Measurements from ENCODE around the gene KSR1. TPM values are rescaled to one million over a fixed set of nuclear protein-coding genes. Genes with fewer than 3 reads are reported as not detected.
"Not testable (repeated sequence)": the region's sequence is repeated elsewhere in the genome, so short reads cannot be mapped to it uniquely, and the experiment has no call there.

Gene KSR1
- total RNA-seq, 1 donor from 2014 or later: 25.6 TPM

GRCh38 chr17:27621536-27621935 is 165.3 kb downstream of the KSR1 start:
- Histone ChIP-seq H3K4me1 (ENCODE audit: control insufficient read depth in 3 of 3, insufficient read depth in 3 of 3, low read length in 3 of 3) (peaks cover 29 to 33% (median 31%) of the 10 kb centered on the region in 3 donors), H3K4me3 (ENCODE audit: low read length in 3 of 3) (no peak overlapping the region), H3K36me3 (ENCODE audit: control insufficient read depth in 3 of 3, insufficient read depth in 3 of 3, low read length in 3 of 3) (peaks cover 64 to 71% (median 68%) of the 10 kb centered on the region in 3 donors), H3K27me3 (ENCODE audit: control insufficient read depth in 3 of 3, insufficient read depth in 3 of 3, low read length in 3 of 3) (no peaks in the 10 kb centered on the region), H3K9ac (ENCODE audit: low read depth in 1 of 3, low read length in 3 of 3) (no peak overlapping the region), H3K27ac (ENCODE audit: low read depth, low read length) (no peak overlapping the region), H3K9me3 (ENCODE audit: control insufficient read depth in 3 of 3, low read length in 3 of 3) (no peaks in the 10 kb centered on the region)

- Histone ChIP-seq H3K4me3 (ENCODE audit: low read length in 3 of 3) (no peak overlapping the region), H3K9ac (ENCODE audit: low read depth in 1 of 3, low read length in 3 of 3) (no peak overlapping the region), H3K9me3 (ENCODE audit: control insufficient read depth in 3 of 3, low read length in 3 of 3) (no peaks in the 10 kb centered on the region), H3K27me3 (ENCODE audit: control insufficient read depth in 3 of 3, insufficient read depth in 3 of 3, low read length in 3 of 3) (no peaks in the 10 kb centered on the region), H3K27ac (ENCODE audit: low read depth, low read length) (no peak overlapping the region), H3K4me1 (ENCODE audit: control insufficient read depth in 3 of 3, insufficient read depth in 3 of 3, low read length in 3 of 3) (peaks cover 29 to 33% (median 31%) of the 10 kb centered on the region in 3 donors), H3K36me3 (ENCODE audit: control insufficient read depth in 3 of 3, insufficient read depth in 3 of 3, low read length in 3 of 3) (peaks cover 60 to 66% (median 63%) of the 10 kb centered on the region in 3 donors)
Observed at GRCh38 chr17:27621942-27622559, 165.8 kb downstream of the KSR1 start.

- H3K36me3 ChIP-seq (ENCODE audit: control insufficient read depth in 3 of 3, insufficient read depth in 3 of 3, low read length in 3 of 3): peaks cover 51 to 57% (median 55%) of the 10 kb centered on the region in 3 donors
- no peaks in the 10 kb centered on the region for H3K9me3 ChIP-seq (ENCODE audit: control insufficient read depth in 3 of 3, low read length in 3 of 3)
- H3K27ac ChIP-seq (ENCODE audit: low read depth, low read length): no peak overlapping the region
- no peak overlapping the region for H3K4me3 ChIP-seq (ENCODE audit: low read length in 3 of 3)
- H3K9ac ChIP-seq (ENCODE audit: low read depth in 1 of 3, low read length in 3 of 3): peak overlapping the region in 1 of 3 donors; percentile 40
- peaks cover 29 to 33% (median 31%) of the 10 kb centered on the region in 3 donors for H3K4me1 ChIP-seq (ENCODE audit: control insufficient read depth in 3 of 3, insufficient read depth in 3 of 3, low read length in 3 of 3)
- no peaks in the 10 kb centered on the region for H3K27me3 ChIP-seq (ENCODE audit: control insufficient read depth in 3 of 3, insufficient read depth in 3 of 3, low read length in 3 of 3)
Observed at GRCh38 chr17:27622986-27623385, 166.7 kb downstream of the KSR1 start.

- H3K36me3 ChIP-seq (ENCODE audit: control insufficient read depth in 3 of 3, insufficient read depth in 3 of 3, low read length in 3 of 3): peaks cover 45 to 51% (median 49%) of the 10 kb centered on the region in 3 donors
- H3K27me3 ChIP-seq (ENCODE audit: control insufficient read depth in 3 of 3, insufficient read depth in 3 of 3, low read length in 3 of 3): no peaks in the 10 kb centered on the region
- H3K4me1 ChIP-seq (ENCODE audit: control insufficient read depth in 3 of 3, insufficient read depth in 3 of 3, low read length in 3 of 3): peaks cover 29 to 33% (median 31%) of the 10 kb centered on the region in 3 donors
- no peak overlapping the region for H3K4me3 ChIP-seq (ENCODE audit: low read length in 3 of 3)
- peak overlapping the region in 1 of 3 donors; percentile 25 for H3K9ac ChIP-seq (ENCODE audit: low read depth in 1 of 3, low read length in 3 of 3)
- H3K27ac ChIP-seq (ENCODE audit: low read depth, low read length): peak overlapping the region; percentile 12
- no peaks in the 10 kb centered on the region for H3K9me3 ChIP-seq (ENCODE audit: control insufficient read depth in 3 of 3, low read length in 3 of 3)
Observed at GRCh38 chr17:27623614-27624013, 167.4 kb downstream of the KSR1 start.

- no peak overlapping the region for H3K27ac ChIP-seq (ENCODE audit: low read depth, low read length)
Observed at GRCh38 chr17:27624539-27624938, 168.3 kb downstream of the KSR1 start.

GRCh38 chr17:27625856-27626255 is 169.6 kb downstream of the KSR1 start:
- H3K36me3 ChIP-seq (ENCODE audit: control insufficient read depth in 3 of 3, insufficient read depth in 3 of 3, low read length in 3 of 3): peaks cover 31 to 35% (median 33%) of the 10 kb centered on the region in 3 donors
- H3K9me3 ChIP-seq (ENCODE audit: control insufficient read depth in 3 of 3, low read length in 3 of 3): no peaks in the 10 kb centered on the region
- no peaks in the 10 kb centered on the region for H3K27me3 ChIP-seq (ENCODE audit: control insufficient read depth in 3 of 3, insufficient read depth in 3 of 3, low read length in 3 of 3)
- no peak overlapping the region for H3K9ac ChIP-seq (ENCODE audit: low read depth in 1 of 3, low read length in 3 of 3)
- peaks cover 29 to 34% (median 33%) of the 10 kb centered on the region in 3 donors for H3K4me1 ChIP-seq (ENCODE audit: control insufficient read depth in 3 of 3, insufficient read depth in 3 of 3, low read length in 3 of 3)
- H3K4me3 ChIP-seq (ENCODE audit: low read length in 3 of 3): no peak overlapping the region
- H3K27ac ChIP-seq (ENCODE audit: low read depth, low read length): no peak overlapping the region

More at GRCh38 chr17:27624539-27624938, 168.3 kb downstream of the KSR1 start:
- Histone ChIP-seq H3K4me3 (ENCODE audit: low read length in 3 of 3) (no peak overlapping the region), H3K27me3 (ENCODE audit: control insufficient read depth in 3 of 3, insufficient read depth in 3 of 3, low read length in 3 of 3) (no peaks in the 10 kb centered on the region), H3K9me3 (ENCODE audit: control insufficient read depth in 3 of 3, low read length in 3 of 3) (no peaks in the 10 kb centered on the region), H3K9ac (ENCODE audit: low read depth in 1 of 3, low read length in 3 of 3) (no peak overlapping the region), H3K4me1 (ENCODE audit: control insufficient read depth in 3 of 3, insufficient read depth in 3 of 3, low read length in 3 of 3) (peaks cover 29 to 33% (median 31%) of the 10 kb centered on the region in 3 donors), H3K36me3 (ENCODE audit: control insufficient read depth in 3 of 3, insufficient read depth in 3 of 3, low read length in 3 of 3) (peaks cover 41 to 46% (median 45%) of the 10 kb centered on the region in 3 donors)

- H3K27me3 ChIP-seq (ENCODE audit: control insufficient read depth in 3 of 3, insufficient read depth in 3 of 3, low read length in 3 of 3): no peaks in the 10 kb centered on the region
- no peaks in the 10 kb centered on the region for H3K9me3 ChIP-seq (ENCODE audit: control insufficient read depth in 3 of 3, low read length in 3 of 3)
- no peak overlapping the region for H3K27ac ChIP-seq (ENCODE audit: low read depth, low read length)
- H3K4me3 ChIP-seq (ENCODE audit: low read length in 3 of 3): no peak overlapping the region
- H3K9ac ChIP-seq (ENCODE audit: low read depth in 1 of 3, low read length in 3 of 3): no peak overlapping the region
- peaks cover 26 to 37% (median 36%) of the 10 kb centered on the region in 3 donors for H3K4me1 ChIP-seq (ENCODE audit: control insufficient read depth in 3 of 3, insufficient read depth in 3 of 3, low read length in 3 of 3)
- peaks cover 14 to 18% (median 17%) of the 10 kb centered on the region in 3 donors for H3K36me3 ChIP-seq (ENCODE audit: control insufficient read depth in 3 of 3, insufficient read depth in 3 of 3, low read length in 3 of 3)
Observed at GRCh38 chr17:27627514-27627913, 171.3 kb downstream of the KSR1 start.

- peaks cover 26 to 37% (median 36%) of the 10 kb centered on the region in 3 donors for H3K4me1 ChIP-seq (ENCODE audit: control insufficient read depth in 3 of 3, insufficient read depth in 3 of 3, low read length in 3 of 3)
- H3K9me3 ChIP-seq (ENCODE audit: control insufficient read depth in 3 of 3, low read length in 3 of 3): no peaks in the 10 kb centered on the region
- H3K27me3 ChIP-seq (ENCODE audit: control insufficient read depth in 3 of 3, insufficient read depth in 3 of 3, low read length in 3 of 3): no peaks in the 10 kb centered on the region
- H3K4me3 ChIP-seq (ENCODE audit: low read length in 3 of 3): no peak overlapping the region
- peaks cover 10 to 12% (median 11%) of the 10 kb centered on the region in 3 donors for H3K36me3 ChIP-seq (ENCODE audit: control insufficient read depth in 3 of 3, insufficient read depth in 3 of 3, low read length in 3 of 3)
- H3K9ac ChIP-seq (ENCODE audit: low read depth in 1 of 3, low read length in 3 of 3): no peak overlapping the region
- no peak overlapping the region for H3K27ac ChIP-seq (ENCODE audit: low read depth, low read length)
Observed at GRCh38 chr17:27628376-27628775, 172.1 kb downstream of the KSR1 start.

GRCh38 chr17:27629260-27629659 is 173.0 kb downstream of the KSR1 start:
- H3K36me3 ChIP-seq (ENCODE audit: control insufficient read depth in 3 of 3, insufficient read depth in 3 of 3, low read length in 3 of 3); H3K27ac ChIP-seq (ENCODE audit: low read depth, low read length); H3K27me3 ChIP-seq (ENCODE audit: control insufficient read depth in 3 of 3, insufficient read depth in 3 of 3, low read length in 3 of 3); H3K9ac ChIP-seq (ENCODE audit: low read depth in 1 of 3, low read length in 3 of 3); H3K4me3 ChIP-seq (ENCODE audit: low read length in 3 of 3); H3K9me3 ChIP-seq (ENCODE audit: control insufficient read depth in 3 of 3, low read length in 3 of 3): not testable (repeated sequence)
- peaks cover 29 to 36% (median 35%) of the 10 kb centered on the region in 3 donors for H3K4me1 ChIP-seq (ENCODE audit: control insufficient read depth in 3 of 3, insufficient read depth in 3 of 3, low read length in 3 of 3)

- Histone ChIP-seq H3K36me3 (ENCODE audit: control insufficient read depth in 3 of 3, insufficient read depth in 3 of 3, low read length in 3 of 3) (peaks cover 0 to 3% (median 0%) of the 10 kb centered on the region in 3 donors), H3K9me3 (ENCODE audit: control insufficient read depth in 3 of 3, low read length in 3 of 3) (no peaks in the 10 kb centered on the region), H3K27ac (ENCODE audit: low read depth, low read length) (peak within 1 kb of the TSS; percentile 56), H3K27me3 (ENCODE audit: control insufficient read depth in 3 of 3, insufficient read depth in 3 of 3, low read length in 3 of 3) (no peaks in the 10 kb centered on the region), H3K4me1 (ENCODE audit: control insufficient read depth in 3 of 3, insufficient read depth in 3 of 3, low read length in 3 of 3) (peaks cover 24 to 34% (median 32%) of the 10 kb centered on the region in 3 donors), H3K4me3 (ENCODE audit: low read length in 3 of 3) (peak within 1 kb of the TSS; percentile 64 to 68 (median 67)), H3K9ac (ENCODE audit: low read depth in 1 of 3, low read length in 3 of 3) (peak within 1 kb of the TSS; percentile 6 to 53 (median 40))
Observed at GRCh38 chr17:27630607-27631410, 174.6 kb downstream of the KSR1 start, which contains the start of gene LGALS9. LGALS9 (plus strand) TSS chr17:27631188; CDS start chr17:27631266, 78 bp downstream.
